ENCODE results near the gene EGFL7.

EGFL7 gene

GRCh38 chr9:136721339-136722092 is 58.8 kb downstream of the EGFL7 start:
- no peak for DNase-seq

Measured in CD4-positive, alpha-beta T cell treated with Interleukin-4 for 4 hours (primary cell).